GM12865 (cell line): ENCODE results near the gene MAGI2.

ENCODE experiments used
- DNase-seq: peaks from one replicate; pipeline ENCODE4 v3.0.0; 2010; ENCODE audit warnings: low read depth
- H3K4me3 ChIP-seq: 2 replicates; pipeline ENCODE4 v1.5.1; 2011; ENCODE audit warnings: mild to moderate bottlenecking, low read depth, low read length, control low read depth
- TF ChIP-seq, protein P1 (sequence below): IDR thresholded peaks from 2 replicates; pipeline ENCODE4 v1.5.1; 2011; ENCODE audit warnings: low read length, control low read depth, low read depth, inconsistent platforms; ENCODE audit not compliant: insufficient read depth; ENCODE audit errors: missing control alignments

The MAGI2 gene

DNA sequence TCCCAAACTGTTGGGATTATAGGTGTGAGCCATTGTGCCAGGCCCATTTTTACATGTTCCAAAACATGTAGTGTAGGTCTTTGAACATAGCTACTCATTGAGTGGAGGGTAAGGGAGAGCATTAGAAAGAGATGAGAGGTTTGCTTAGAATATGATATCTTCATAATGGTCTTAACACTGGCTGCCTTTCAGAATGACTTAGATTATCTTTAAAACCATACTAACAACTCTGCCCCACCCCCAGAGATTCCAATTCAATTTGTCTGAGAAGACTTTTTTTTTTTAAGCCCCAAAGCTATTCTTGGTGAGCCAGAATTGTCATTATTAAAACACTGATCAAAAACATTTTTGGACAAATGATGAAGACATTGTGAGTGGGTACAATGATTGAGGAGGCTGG is 1486.0 kb downstream of the MAGI2 start:
- no peak for DNase-seq
- H3K4me3 ChIP-seq, result no peak overlapping the region
- TF ChIP-seq, protein P1, sequence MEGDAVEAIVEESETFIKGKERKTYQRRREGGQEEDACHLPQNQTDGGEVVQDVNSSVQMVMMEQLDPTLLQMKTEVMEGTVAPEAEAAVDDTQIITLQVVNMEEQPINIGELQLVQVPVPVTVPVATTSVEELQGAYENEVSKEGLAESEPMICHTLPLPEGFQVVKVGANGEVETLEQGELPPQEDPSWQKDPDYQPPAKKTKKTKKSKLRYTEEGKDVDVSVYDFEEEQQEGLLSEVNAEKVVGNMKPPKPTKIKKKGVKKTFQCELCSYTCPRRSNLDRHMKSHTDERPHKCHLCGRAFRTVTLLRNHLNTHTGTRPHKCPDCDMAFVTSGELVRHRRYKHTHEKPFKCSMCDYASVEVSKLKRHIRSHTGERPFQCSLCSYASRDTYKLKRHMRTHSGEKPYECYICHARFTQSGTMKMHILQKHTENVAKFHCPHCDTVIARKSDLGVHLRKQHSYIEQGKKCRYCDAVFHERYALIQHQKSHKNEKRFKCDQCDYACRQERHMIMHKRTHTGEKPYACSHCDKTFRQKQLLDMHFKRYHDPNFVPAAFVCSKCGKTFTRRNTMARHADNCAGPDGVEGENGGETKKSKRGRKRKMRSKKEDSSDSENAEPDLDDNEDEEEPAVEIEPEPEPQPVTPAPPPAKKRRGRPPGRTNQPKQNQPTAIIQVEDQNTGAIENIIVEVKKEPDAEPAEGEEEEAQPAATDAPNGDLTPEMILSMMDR, result no peak
